Stimulated activated CD8-positive, alpha-beta memory T cell treated with anti-CD3 and anti-CD28 coated beads, Interleukin-15, amount 100 ng/mL, for 1 hour (primary cell): Measurements from ENCODE around the gene ASB12.

Experiments
- DNase-seq: peaks from one replicate; pipeline ENCODE4 v3.0.0-alpha.2; 2020; ENCODE audit warnings: low read depth

The ASB12 gene

DNA sequence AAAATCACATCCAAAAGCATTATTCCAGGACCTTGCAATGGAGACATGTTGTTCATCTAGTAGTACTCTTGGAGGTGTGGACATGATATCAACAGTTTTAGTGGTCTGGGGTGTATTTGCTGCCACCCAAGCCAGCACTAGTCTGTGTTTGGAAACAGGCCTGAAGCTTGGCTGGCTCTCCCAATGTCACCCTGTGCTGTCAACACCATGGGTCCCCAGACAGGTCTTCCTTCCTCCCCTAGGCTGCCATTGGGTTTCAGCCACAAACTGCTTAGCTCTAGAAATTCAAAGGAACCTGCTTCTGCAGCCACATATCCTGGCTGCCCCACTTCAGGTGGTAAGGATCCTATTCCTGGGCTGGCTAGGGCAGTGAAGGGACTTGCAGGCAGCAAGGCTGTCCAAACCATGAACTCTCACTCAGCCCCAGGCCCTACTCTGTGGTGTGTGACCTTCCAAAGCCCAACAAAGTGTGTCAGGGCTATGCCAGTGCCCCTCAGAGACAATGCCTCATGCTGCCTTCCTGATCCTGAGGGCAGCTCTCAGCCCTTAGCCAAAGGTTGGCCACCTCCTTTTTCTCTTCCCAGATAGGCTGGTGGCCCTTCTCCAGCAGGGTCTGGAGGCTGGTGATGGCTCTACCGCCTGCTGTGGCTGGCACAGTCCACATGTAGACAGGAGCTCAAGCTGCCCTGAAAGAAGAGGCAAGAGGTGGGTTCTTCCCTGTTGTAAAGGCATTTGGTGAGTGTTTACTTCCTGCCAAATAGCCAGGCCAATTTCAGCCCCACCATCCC, 43.2 kb downstream of the ASB12 start:
- no peak for DNase-seq

GRCh38 chrX:64184396-64184795, 46.0 kb downstream of the ASB12 start:
- no peak for DNase-seq

DNA sequence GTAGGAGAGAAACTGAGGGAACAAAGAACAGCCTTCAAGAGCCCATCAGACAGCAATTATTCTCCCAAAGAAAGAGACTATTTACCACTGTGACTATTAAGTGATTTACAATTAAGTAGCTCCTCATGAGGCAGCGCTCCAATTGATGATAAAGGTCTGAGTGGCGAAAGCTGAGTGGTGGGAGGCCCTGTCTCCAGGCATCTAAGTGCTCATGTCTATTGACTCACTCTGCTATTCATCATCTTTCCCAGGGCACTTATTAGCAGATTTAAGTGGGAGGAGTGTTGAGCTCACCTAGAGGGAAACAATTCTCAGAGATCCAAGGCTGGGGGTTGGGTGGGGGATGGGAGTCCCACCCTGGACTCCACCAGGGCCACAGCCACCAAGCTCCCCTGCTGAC, 48.2 kb downstream of the ASB12 start:
- no peak for DNase-seq

DNA sequence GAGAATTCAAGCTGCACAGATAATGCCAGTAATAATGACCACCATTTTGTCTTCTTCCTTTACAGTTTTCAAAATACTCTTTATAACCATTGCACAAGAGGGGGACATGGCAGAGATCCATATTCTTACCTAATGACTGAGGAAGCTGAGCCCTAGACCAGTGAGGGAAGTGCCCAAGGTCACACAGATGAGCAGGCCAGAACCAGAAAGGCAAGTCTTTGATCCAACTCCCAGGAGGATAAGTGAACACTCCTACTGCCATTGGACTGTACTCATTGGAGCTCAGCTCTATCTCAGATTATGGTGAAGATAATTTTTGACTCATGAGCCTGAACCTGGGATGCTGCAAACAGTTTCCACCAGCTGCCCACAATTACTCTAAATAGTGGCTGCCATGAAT, 53.5 kb downstream of the ASB12 start:
- DNase-seq, result no peak
